GM12801 (cell line): Measurements from ENCODE around the gene NEXN.

ENCODE experiments used
- TF ChIP-seq, protein P1 (sequence below): IDR thresholded peaks from one replicate; pipeline ENCODE4 v1.5.1; 2011; ENCODE audit warnings: control low read depth; ENCODE audit not compliant: insufficient read length; ENCODE audit errors: extremely low read depth

The NEXN gene

DNA sequence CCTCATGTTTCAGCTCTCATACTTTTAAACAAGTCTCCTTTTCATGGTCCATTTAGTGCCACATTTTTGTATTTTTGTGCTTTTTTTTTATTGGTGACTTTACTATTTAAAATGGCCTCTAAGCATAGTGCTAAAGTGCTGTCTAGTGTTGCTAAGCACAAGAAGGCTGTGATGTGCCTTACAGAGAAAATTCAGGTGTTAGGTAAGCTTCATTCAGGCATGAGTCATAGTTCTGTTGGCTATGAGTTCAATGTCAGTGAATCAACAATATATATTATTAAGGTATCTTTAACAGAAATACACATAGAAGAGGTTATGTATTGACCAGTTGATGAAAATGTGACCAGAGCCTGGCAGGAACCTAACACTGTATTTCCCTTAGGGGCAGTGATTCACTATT is 103.2 kb downstream of the NEXN start:
- TF ChIP-seq, protein P1, sequence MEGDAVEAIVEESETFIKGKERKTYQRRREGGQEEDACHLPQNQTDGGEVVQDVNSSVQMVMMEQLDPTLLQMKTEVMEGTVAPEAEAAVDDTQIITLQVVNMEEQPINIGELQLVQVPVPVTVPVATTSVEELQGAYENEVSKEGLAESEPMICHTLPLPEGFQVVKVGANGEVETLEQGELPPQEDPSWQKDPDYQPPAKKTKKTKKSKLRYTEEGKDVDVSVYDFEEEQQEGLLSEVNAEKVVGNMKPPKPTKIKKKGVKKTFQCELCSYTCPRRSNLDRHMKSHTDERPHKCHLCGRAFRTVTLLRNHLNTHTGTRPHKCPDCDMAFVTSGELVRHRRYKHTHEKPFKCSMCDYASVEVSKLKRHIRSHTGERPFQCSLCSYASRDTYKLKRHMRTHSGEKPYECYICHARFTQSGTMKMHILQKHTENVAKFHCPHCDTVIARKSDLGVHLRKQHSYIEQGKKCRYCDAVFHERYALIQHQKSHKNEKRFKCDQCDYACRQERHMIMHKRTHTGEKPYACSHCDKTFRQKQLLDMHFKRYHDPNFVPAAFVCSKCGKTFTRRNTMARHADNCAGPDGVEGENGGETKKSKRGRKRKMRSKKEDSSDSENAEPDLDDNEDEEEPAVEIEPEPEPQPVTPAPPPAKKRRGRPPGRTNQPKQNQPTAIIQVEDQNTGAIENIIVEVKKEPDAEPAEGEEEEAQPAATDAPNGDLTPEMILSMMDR = no peak
